Osteoblast (primary cell): ENCODE measurements around the gene EXD3. TPM values are rescaled to one million over a fixed set of nuclear protein-coding genes. Genes with fewer than 3 reads are reported as not detected.

Source experiments
- DNase-seq: peaks from one replicate; pipeline ENCODE4 v3.0.0; 2011; ENCODE audit warnings: low spot score, mixed read lengths; ENCODE audit not compliant: insufficient read length; ENCODE audit errors: missing footprints
- H2AFZ ChIP-seq: 2 replicates; pipeline ENCODE4 v1.6.0; 2011; ENCODE audit warnings: mild to moderate bottlenecking, low read length
- H3K27ac ChIP-seq: 2 replicates; pipeline ENCODE4 v1.5.1; 2011; ENCODE audit warnings: mild to moderate bottlenecking, low read depth, low read length, moderate library complexity
- H3K27me3 ChIP-seq: 2 replicates; pipeline ENCODE4 v1.6.0; 2012; ENCODE audit warnings: mild to moderate bottlenecking, control low read depth, inconsistent platforms, low read length, moderate library complexity; ENCODE audit not compliant: insufficient read depth
- H3K36me3 ChIP-seq: 2 replicates; pipeline ENCODE4 v1.5.1; 2011; ENCODE audit warnings: mild to moderate bottlenecking, low read length, control low read depth, moderate library complexity; ENCODE audit not compliant: insufficient read depth
- H3K4me1 ChIP-seq: 2 replicates; pipeline ENCODE4 v1.5.1; 2011; ENCODE audit warnings: mild to moderate bottlenecking, low read length, control low read depth, moderate library complexity; ENCODE audit not compliant: insufficient read depth
- H3K4me2 ChIP-seq: 2 replicates; pipeline ENCODE4 v1.6.0; 2011; ENCODE audit warnings: mild to moderate bottlenecking, low read length; ENCODE audit not compliant: insufficient read depth
- H3K4me3 ChIP-seq: fragments of 200-600 bp; sonication (generic); 3 replicates; pipeline ENCODE4 v1.5.1; 2012; ENCODE audit warnings: mild to moderate bottlenecking, low read length, inconsistent platforms; ENCODE audit not compliant: insufficient read depth
- H3K79me2 ChIP-seq: 2 replicates; pipeline ENCODE4 v1.6.0; 2012; ENCODE audit warnings: mild to moderate bottlenecking, low read length, control low read depth, inconsistent platforms; ENCODE audit not compliant: insufficient read depth
- H3K9me3 ChIP-seq: 2 replicates; pipeline ENCODE4 v1.5.1; 2011; ENCODE audit warnings: low read depth, low read length, control low read depth
- H4K20me1 ChIP-seq: 2 replicates; pipeline ENCODE4 v1.6.0; 2012; ENCODE audit warnings: mild to moderate bottlenecking, low read length, control low read depth; ENCODE audit not compliant: insufficient read depth
- CTCF ChIP-seq: IDR thresholded peaks from 2 replicates; pipeline ENCODE4 v1.5.1; 2011; ENCODE audit warnings: mild to moderate bottlenecking, low read depth, low read length, moderate library complexity; ENCODE audit errors: extremely low read depth
- total RNA-seq: library from RNA; depleted of rRNA; stranded (reverse); fragments of >200 nt; gene quantifications from 2 replicates; pipeline ENCODE4 v1.2.3, GENCODE V29; 2012

The EXD3 gene
- total RNA-seq, 1 donor: 7.6 TPM

DNA sequence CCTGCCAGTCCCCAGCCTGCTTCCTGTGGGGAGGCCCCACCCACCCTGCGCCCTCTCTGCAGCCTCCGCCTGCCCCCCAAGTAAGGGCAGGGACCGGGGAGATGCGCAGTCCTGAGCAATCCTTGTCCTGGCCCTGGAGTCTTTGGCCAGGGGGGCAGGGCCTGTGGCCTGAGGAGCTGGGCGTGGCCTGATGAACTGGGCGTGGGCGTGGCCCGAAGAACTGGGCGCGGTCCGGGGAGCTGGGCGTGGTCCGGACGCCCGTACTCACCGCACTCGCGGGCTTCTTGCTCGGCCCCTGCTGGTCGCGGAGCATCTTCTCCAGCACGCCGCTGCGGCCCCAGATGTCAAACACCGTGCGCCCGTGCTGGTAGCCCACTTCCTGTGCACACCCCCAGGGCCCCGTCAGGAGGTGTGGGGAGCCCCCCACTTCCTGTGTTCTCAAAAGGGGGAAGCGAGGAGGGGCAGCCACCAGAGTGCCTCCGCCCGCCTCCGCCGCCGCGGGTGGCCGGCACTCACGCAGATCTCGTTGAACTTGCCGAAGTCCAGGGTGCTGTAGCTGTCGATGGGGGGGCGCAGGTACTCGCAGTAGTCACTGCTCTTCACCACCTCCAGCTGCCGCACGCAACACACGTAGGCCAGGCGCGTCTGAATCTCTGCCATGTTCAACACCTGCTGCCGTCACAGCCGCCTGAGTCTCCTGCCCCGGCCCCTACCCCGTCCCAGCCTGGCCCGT is 38.9 kb upstream of the EXD3 start:
- Histone ChIP-seq H3K4me1 (peaks cover 20% of the 10 kb centered on the region), H4K20me1 (peaks cover 12% of the 10 kb centered on the region), H3K9me3 (no peaks in the 10 kb centered on the region), H3K36me3 (peaks cover 5% of the 10 kb centered on the region), H2AFZ (no peak overlapping the region), H3K27ac (no peak overlapping the region), H3K79me2 (peaks cover 11% of the 10 kb centered on the region), H3K4me2 (no peak overlapping the region), H3K27me3 (no peaks in the 10 kb centered on the region), H3K4me3 (no peak overlapping the region)
- peak; percentile 94 for DNase-seq
- TF ChIP-seq CTCF: no peak

DNA sequence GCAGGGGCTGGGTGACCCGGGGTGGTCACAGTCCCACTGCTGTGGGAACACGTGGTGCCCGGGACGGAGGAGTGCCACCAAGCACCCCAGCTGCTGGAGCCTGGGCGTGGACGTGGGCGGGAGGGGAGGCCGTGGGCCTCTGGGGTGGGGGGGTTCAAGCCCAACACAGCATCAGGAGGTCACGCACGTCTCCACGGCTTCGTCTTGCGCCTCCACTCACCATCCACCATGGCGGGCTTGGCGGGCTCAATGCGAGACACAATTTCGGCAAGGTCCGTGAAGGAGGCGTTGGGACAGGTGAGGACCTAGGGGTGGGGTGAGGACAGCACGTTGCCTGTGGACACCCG is 38.3 kb upstream of the EXD3 start:
- Histone ChIP-seq H3K79me2 (peaks cover 11% of the 10 kb centered on the region), H3K9me3 (no peaks in the 10 kb centered on the region), H4K20me1 (peaks cover 15% of the 10 kb centered on the region), H3K36me3 (peaks cover 6% of the 10 kb centered on the region), H3K27ac (no peak overlapping the region), H3K4me2 (no peak overlapping the region), H3K4me3 (no peak overlapping the region), H2AFZ (no peak overlapping the region), H3K4me1 (peaks cover 25% of the 10 kb centered on the region), H3K27me3 (no peaks in the 10 kb centered on the region)
- no peak for TF ChIP-seq CTCF
- DNase-seq: peak; percentile 83

- Histone ChIP-seq H3K27me3 (no peaks in the 10 kb centered on the region), H3K79me2 (peaks cover 11% of the 10 kb centered on the region), H3K27ac (no peak overlapping the region), H3K9me3 (no peaks in the 10 kb centered on the region), H3K36me3 (peaks cover 6% of the 10 kb centered on the region), H2AFZ (no peak overlapping the region), H3K4me2 (no peak overlapping the region), H3K4me1 (peaks cover 31% of the 10 kb centered on the region), H4K20me1 (peaks cover 16% of the 10 kb centered on the region), H3K4me3 (no peak overlapping the region)
- TF ChIP-seq CTCF: no peak
- DNase-seq: peak; percentile 87
Observed at GRCh38 chr9:137460363-137461315, 37.7 kb upstream of the EXD3 start.
